NCI-H748 (cell line): Measurements from ENCODE around the gene AFAP1.

ENCODE experiments used
- DNase-seq: peaks from one replicate; lab custom pipeline; 2025; ENCODE audit not compliant: unreplicated experiment; lab: John Stamatoyannopoulos, UW

AFAP1 gene

GRCh38 chr4:7867701-7868435 lies 71.8 kb downstream of the AFAP1 start:
- DNase-seq, result no peak

- no peak for DNase-seq
Measured at GRCh38 chr4:7867191-7867590, 72.5 kb downstream of the AFAP1 start.

GRCh38 chr4:7865533-7865932 lies 74.1 kb downstream of the AFAP1 start:
- DNase-seq, result no peak

- no peak for DNase-seq
Measured at GRCh38 chr4:7864685-7865084, 75.0 kb downstream of the AFAP1 start.

- DNase-seq, result no peak
Measured at GRCh38 chr4:7863911-7864681, 75.6 kb downstream of the AFAP1 start.

- DNase-seq, result no peak
Measured at GRCh38 chr4:7862561-7863192, 77.0 kb downstream of the AFAP1 start.

GRCh38 chr4:7861440-7861881 lies 78.2 kb downstream of the AFAP1 start:
- DNase-seq, result no peak

- DNase-seq, result no peak
Measured at GRCh38 chr4:7860600-7861163, 79.0 kb downstream of the AFAP1 start.

GRCh38 chr4:7859326-7859725 lies 80.3 kb downstream of the AFAP1 start:
- no peak for DNase-seq

GRCh38 chr4:7858498-7858897 lies 81.2 kb downstream of the AFAP1 start:
- DNase-seq, result no peak

GRCh38 chr4:7857993-7858392 lies 81.7 kb downstream of the AFAP1 start:
- no peak for DNase-seq

- DNase-seq, result no peak
Measured at GRCh38 chr4:7857238-7857701, 82.4 kb downstream of the AFAP1 start.

GRCh38 chr4:7855731-7856130 lies 83.9 kb downstream of the AFAP1 start:
- DNase-seq, result no peak

GRCh38 chr4:7854697-7855370 lies 84.8 kb downstream of the AFAP1 start:
- no peak for DNase-seq

GRCh38 chr4:7854216-7854615 lies 85.4 kb downstream of the AFAP1 start:
- no peak for DNase-seq

GRCh38 chr4:7853271-7853670 lies 86.4 kb downstream of the AFAP1 start:
- no peak for DNase-seq

GRCh38 chr4:7852568-7853185 lies 87.0 kb downstream of the AFAP1 start:
- DNase-seq, result no peak

GRCh38 chr4:7850489-7850888 lies 89.2 kb downstream of the AFAP1 start:
- no peak for DNase-seq

GRCh38 chr4:7847206-7847605 lies 92.5 kb downstream of the AFAP1 start:
- DNase-seq, result no peak

- no peak for DNase-seq
Measured at GRCh38 chr4:7845493-7846128, 94.0 kb downstream of the AFAP1 start.
